Naive thymus-derived CD8-positive, alpha-beta T cell (primary cell): ENCODE measurements around the gene CABLES2. TPM values are rescaled to one million over a fixed set of nuclear protein-coding genes. Genes with fewer than 3 reads are reported as not detected.
"Not testable (repeated sequence)": the region's sequence is repeated elsewhere in the genome, so short reads cannot be mapped to it uniquely, and the experiment has no call there.

Experiments
- ATAC-seq, 2 donors: fragments of 150-1000 bp; cut with Tn5 transposase in 1 of 2; sonication (Bioruptor Pico), chemical (Tn5 transposase) in 1 of 2; 1 replicate in 1 of 2; 2 replicates in 1 of 2; pipeline ENCODE4 v1.10.0; 2021; ENCODE audit warnings: mild to moderate bottlenecking in 2 of 2, moderate library complexity in 2 of 2
- POLR2A ChIA-PET: fragments of 350-600 bp; sonication (Branson Sonifier 250); formaldehyde crosslinking; loops from one replicate; lab custom pipeline; 2021; ENCODE audit warnings: antibody characterized with exemption; lab: Charles Lee
- DNase-seq, 10 donors: peaks; one replicate each; pipeline versions ENCODE4 v3.0.0 to v3.0.0-alpha.2; 2020 to 2022
- H3K27ac Mint-ChIP-seq, 10 donors: one replicate each; pipeline ENCODE4 v1.8.0; 2020 to 2022; ENCODE audit warnings: mild to moderate bottlenecking in 10 of 10, mixed read lengths in 10 of 10, moderate library complexity in 4 of 10, inconsistent platforms in 1 of 10
- H3K27me3 Mint-ChIP-seq, 5 donors: one replicate each; pipeline ENCODE4 v1.8.0; 2021 to 2022; ENCODE audit warnings: mixed read lengths in 5 of 5
- H3K36me3 Mint-ChIP-seq, 3 donors: one replicate each; pipeline ENCODE4 v1.8.0; 2020 to 2022; ENCODE audit warnings: mixed read lengths in 3 of 3, mild to moderate bottlenecking in 2 of 3, inconsistent platforms in 1 of 3
- H3K4me1 Mint-ChIP-seq, 4 donors: one replicate each; pipeline ENCODE4 v1.8.0; 2021 to 2022; ENCODE audit warnings: mixed read lengths in 4 of 4
- H3K4me3 Mint-ChIP-seq, 10 donors: one replicate each; pipeline ENCODE4 v1.8.0; 2020 to 2022; ENCODE audit warnings: mild to moderate bottlenecking in 10 of 10, mixed read lengths in 10 of 10, moderate library complexity in 6 of 10, inconsistent platforms in 1 of 10
- H3K9me3 Mint-ChIP-seq, 9 donors: one replicate each; pipeline ENCODE4 v1.8.0; 2020 to 2022; ENCODE audit warnings: mixed read lengths in 9 of 9, mild to moderate bottlenecking in 3 of 9, inconsistent platforms in 1 of 9, moderate library complexity in 1 of 9
- polyA plus RNA-seq, 3 donors: library from polyadenylated mRNA; unstranded; fragments of 300-500 nt; fragmentation: Illumina TruSeq; gene quantifications; one replicate each; pipeline ENCODE4 v1.2.3, GENCODE V29; 2021
- total RNA-seq, 8 experiments: library from RNA in 2 of 8; stranded (reverse) in 2 of 8; gene quantifications; one replicate each; pipeline ENCODE4 v1.2.3 and lab custom pipeline; 2021 to 2026

Gene CABLES2
- total and polyA plus RNA-seq, 5 experiments from 2014 or later = 0.83 to 6.4 (median 1.7) TPM

GRCh38 chr20:62430311-62430853 lies 23.3 kb upstream of the CABLES2 start:
- H3K27ac Mint-ChIP-seq = no peak overlapping the region
- peaks cover 3 to 38% (median 14%) of the 10 kb centered on the region in 5 donors for H3K27me3 Mint-ChIP-seq
- H3K36me3 Mint-ChIP-seq = no peaks in the 10 kb centered on the region
- no peaks in the 10 kb centered on the region for H3K9me3 Mint-ChIP-seq
- DNase-seq = no peak
- H3K4me3 Mint-ChIP-seq = no peak overlapping the region
- ATAC-seq = no peak
- H3K4me1 Mint-ChIP-seq = no peaks in the 10 kb centered on the region
- POLR2A ChIA-PET = interaction anchor here (1.3 kb wide), 1 partner anchor 48 kb away, joined by 3 read pairs; no protein-coding TSS in a partner anchor

- Mint-ChIP-seq H3K27ac (no peak overlapping the region), H3K9me3 (no peaks in the 10 kb centered on the region), H3K27me3 (peaks cover 0 to 31% (median 12%) of the 10 kb centered on the region in 5 donors), H3K36me3 (no peaks in the 10 kb centered on the region), H3K4me3 (no peak overlapping the region), H3K4me1 (no peaks in the 10 kb centered on the region)
- DNase-seq (no peak), ATAC-seq (no peak)
- POLR2A ChIA-PET = interaction anchor here (1.3 kb wide), 1 partner anchor 49 kb away, joined by 3 read pairs; no protein-coding TSS in a partner anchor
Observed at GRCh38 chr20:62429455-62430310, 22.6 kb upstream of the CABLES2 start.

GRCh38 chr20:62428396-62429295 lies 21.6 kb upstream of the CABLES2 start:
- POLR2A ChIA-PET = no interaction called here
- ATAC-seq (no peak), DNase-seq (no peak)
- H3K27ac Mint-ChIP-seq = peak overlapping the region in 1 of 10 donors; percentile 15
- H3K4me1 Mint-ChIP-seq = no peaks in the 10 kb centered on the region
- H3K27me3 Mint-ChIP-seq = peaks cover 0 to 23% (median 3%) of the 10 kb centered on the region in 5 donors
- H3K36me3 Mint-ChIP-seq = no peaks in the 10 kb centered on the region
- H3K9me3 Mint-ChIP-seq = no peaks in the 10 kb centered on the region
- H3K4me3 Mint-ChIP-seq = no peak overlapping the region

- DNase-seq = no peak
- H3K4me1 Mint-ChIP-seq = no peaks in the 10 kb centered on the region
- H3K4me3 Mint-ChIP-seq = no peak overlapping the region
- no peak for ATAC-seq
- POLR2A ChIA-PET = no interaction called here
- no peaks in the 10 kb centered on the region for H3K9me3 Mint-ChIP-seq
- H3K27me3 Mint-ChIP-seq = peaks cover 0 to 22% (median 3%) of the 10 kb centered on the region in 5 donors
- H3K27ac Mint-ChIP-seq = no peak overlapping the region
- no peaks in the 10 kb centered on the region for H3K36me3 Mint-ChIP-seq
Observed at GRCh38 chr20:62428002-62428372, 20.9 kb upstream of the CABLES2 start.

GRCh38 chr20:62427172-62428001 lies 20.3 kb upstream of the CABLES2 start, which contains the start of gene RBBP8NL:
RBBP8NL (minus strand) TSS chr20:62427539; CDS start chr20:62419647, 7,892 bp downstream.
- H3K4me3 Mint-ChIP-seq = no peak within 1 kb of the TSS
- H3K9me3 Mint-ChIP-seq = no peaks in the 10 kb centered on the region
- POLR2A ChIA-PET = no interaction called here
- DNase-seq (no peak), ATAC-seq (no peak)
- H3K4me1 Mint-ChIP-seq = no peaks in the 10 kb centered on the region
- H3K27me3 Mint-ChIP-seq = peaks cover 0 to 22% (median 3%) of the 10 kb centered on the region in 5 donors
- H3K36me3 Mint-ChIP-seq = no peaks in the 10 kb centered on the region
- no peak within 1 kb of the TSS for H3K27ac Mint-ChIP-seq

- POLR2A ChIA-PET = no interaction called here
- Mint-ChIP-seq H3K27me3 (peaks cover 0 to 22% (median 3%) of the 10 kb centered on the region in 5 donors), H3K4me3 (no peak overlapping the region), H3K4me1 (no peaks in the 10 kb centered on the region), H3K36me3 (no peaks in the 10 kb centered on the region), H3K9me3 (no peaks in the 10 kb centered on the region), H3K27ac (no peak overlapping the region)
- ATAC-seq = no peak
- DNase-seq = no peak
Observed at GRCh38 chr20:62426699-62427131, 19.6 kb upstream of the CABLES2 start.

- ATAC-seq, H3K4me1 Mint-ChIP-seq, H3K36me3 Mint-ChIP-seq, H3K9me3 Mint-ChIP-seq, H3K27ac Mint-ChIP-seq, H3K4me3 Mint-ChIP-seq, POLR2A ChIA-PET, DNase-seq: not testable (repeated sequence)
- peaks cover 0 to 20% (median 2%) of the 10 kb centered on the region in 5 donors for H3K27me3 Mint-ChIP-seq
Observed at GRCh38 chr20:62426059-62426348, 18.9 kb upstream of the CABLES2 start.

GRCh38 chr20:62425281-62426058 lies 18.4 kb upstream of the CABLES2 start:
- H3K4me1 Mint-ChIP-seq = peaks cover 0 to 2% (median under 1%) of the 10 kb centered on the region in 4 donors
- no peak overlapping the region for H3K27ac Mint-ChIP-seq
- DNase-seq = no peak
- POLR2A ChIA-PET = no interaction called here
- no peak overlapping the region for H3K4me3 Mint-ChIP-seq
- H3K36me3 Mint-ChIP-seq = no peaks in the 10 kb centered on the region
- peaks cover 0 to 17% (median 2%) of the 10 kb centered on the region in 5 donors for H3K27me3 Mint-ChIP-seq
- H3K9me3 Mint-ChIP-seq = no peaks in the 10 kb centered on the region
- no peak for ATAC-seq

- DNase-seq = no peak
- POLR2A ChIA-PET = no interaction called here
- H3K4me3 Mint-ChIP-seq = no peak overlapping the region
- H3K27me3 Mint-ChIP-seq = peaks cover 0 to 16% (median 2%) of the 10 kb centered on the region in 5 donors
- H3K27ac Mint-ChIP-seq = no peak overlapping the region
- H3K9me3 Mint-ChIP-seq = no peaks in the 10 kb centered on the region
- H3K36me3 Mint-ChIP-seq = no peaks in the 10 kb centered on the region
- ATAC-seq = no peak
- peaks cover 0 to 5% (median under 1%) of the 10 kb centered on the region in 4 donors for H3K4me1 Mint-ChIP-seq
Observed at GRCh38 chr20:62424249-62425107, 17.4 kb upstream of the CABLES2 start.

GRCh38 chr20:62423326-62423706 lies 16.2 kb upstream of the CABLES2 start:
- Mint-ChIP-seq H3K36me3 (no peaks in the 10 kb centered on the region), H3K4me1 (peaks cover 0 to 5% (median under 1%) of the 10 kb centered on the region in 4 donors), H3K4me3 (no peak overlapping the region), H3K9me3 (no peaks in the 10 kb centered on the region), H3K27ac (no peak overlapping the region), H3K27me3 (peaks cover 0 to 11% (median 0%) of the 10 kb centered on the region in 5 donors)
- POLR2A ChIA-PET = no interaction called here
- ATAC-seq = no peak
- no peak for DNase-seq
